GM21737 (cell line): ENCODE data around the gene CELF4.
A peak's percentile ranks its signal among the peaks of the same experiment; 100 is the strongest.

ENCODE experiments used
- ATAC-seq: cut with Tn5 transposase; IDR thresholded peaks from one replicate; pipeline ENCODE4 v1.9.1; 2021; ENCODE audit warnings: mild to moderate bottlenecking, moderate library complexity; ENCODE audit not compliant: unreplicated experiment

CELF4 gene

GRCh38 chr18:37330173-37330572 is 235.4 kb downstream of the CELF4 start:
- ATAC-seq = no peak

GRCh38 chr18:37328946-37329719 is 236.5 kb downstream of the CELF4 start:
- no peak for ATAC-seq

GRCh38 chr18:37327063-37327577 is 238.5 kb downstream of the CELF4 start:
- ATAC-seq = no peak

DNA sequence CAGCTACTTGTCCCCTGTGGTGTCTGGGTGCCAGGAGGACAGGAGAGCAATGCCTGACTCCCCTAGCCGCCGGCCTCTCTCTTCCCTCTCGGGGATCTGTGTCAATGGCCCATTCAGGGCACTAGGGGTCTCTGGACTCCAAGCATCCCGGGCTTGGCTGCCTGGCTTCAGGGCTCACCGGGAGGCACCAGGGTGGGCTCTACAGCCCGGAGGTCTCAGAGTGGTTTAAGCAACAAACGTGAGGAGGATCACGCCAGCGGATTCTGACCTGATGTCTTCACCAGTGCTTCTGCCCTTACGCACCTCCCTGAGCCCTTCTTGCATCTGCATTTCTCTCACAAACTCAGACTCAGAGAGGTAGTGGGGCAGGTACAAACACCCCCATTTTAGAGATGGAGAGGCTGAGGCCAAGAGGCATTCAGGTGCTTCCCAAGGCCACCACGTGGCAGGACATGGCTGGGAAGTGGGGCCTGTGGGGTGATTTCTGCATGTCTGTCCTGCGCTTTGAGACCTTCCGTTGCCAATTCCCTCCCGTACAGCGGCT is 243.0 kb downstream of the CELF4 start:
- peak; percentile 72 for ATAC-seq

DNA sequence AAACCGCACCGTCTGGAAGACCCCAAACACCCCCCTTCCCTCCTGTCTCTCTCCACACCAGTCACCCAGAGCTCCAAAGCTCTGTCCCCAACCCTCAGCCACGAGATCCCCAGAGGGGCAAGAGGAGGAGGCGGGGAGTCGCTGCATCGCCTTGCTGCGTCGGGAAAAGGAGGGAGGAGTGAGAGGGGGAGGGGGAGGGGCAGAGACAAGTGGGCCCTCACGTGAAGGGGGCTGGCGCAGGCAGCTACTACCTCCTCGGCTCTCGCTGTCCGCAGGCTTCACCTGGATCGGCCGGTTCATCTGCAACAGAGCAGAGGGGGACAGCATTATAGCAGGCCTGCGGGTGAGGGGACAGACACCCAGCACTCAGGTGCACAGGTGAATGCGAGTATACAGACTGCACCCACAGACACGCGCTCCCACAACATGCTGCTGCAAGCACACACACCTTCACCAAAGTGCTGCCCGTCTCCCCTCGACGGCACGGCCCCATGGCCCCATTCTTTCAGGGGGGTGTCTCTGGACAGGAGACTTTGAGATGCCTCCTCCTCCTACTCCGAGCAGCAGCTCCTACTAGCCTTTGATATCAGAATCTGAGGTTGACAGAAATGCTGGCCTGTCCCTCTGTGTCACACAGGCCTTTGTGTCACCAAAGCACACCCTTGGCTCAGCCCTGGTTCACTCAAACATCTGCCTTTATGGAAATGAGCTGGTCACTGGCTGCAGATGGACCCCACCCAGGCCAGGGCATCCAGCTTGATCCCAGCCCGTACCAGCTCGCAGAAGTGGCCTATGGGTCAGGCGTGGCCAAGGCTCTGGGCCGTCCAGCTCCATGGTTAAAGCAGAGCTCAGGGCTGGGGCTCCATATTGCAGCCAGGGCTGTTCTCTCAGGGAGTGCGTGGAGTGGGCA is 243.8 kb downstream of the CELF4 start:
- ATAC-seq = no peak

GRCh38 chr18:37320317-37320716 is 245.3 kb downstream of the CELF4 start:
- no peak for ATAC-seq

- ATAC-seq = no peak
Observed at GRCh38 chr18:37318360-37319355, 246.9 kb downstream of the CELF4 start.

DNA sequence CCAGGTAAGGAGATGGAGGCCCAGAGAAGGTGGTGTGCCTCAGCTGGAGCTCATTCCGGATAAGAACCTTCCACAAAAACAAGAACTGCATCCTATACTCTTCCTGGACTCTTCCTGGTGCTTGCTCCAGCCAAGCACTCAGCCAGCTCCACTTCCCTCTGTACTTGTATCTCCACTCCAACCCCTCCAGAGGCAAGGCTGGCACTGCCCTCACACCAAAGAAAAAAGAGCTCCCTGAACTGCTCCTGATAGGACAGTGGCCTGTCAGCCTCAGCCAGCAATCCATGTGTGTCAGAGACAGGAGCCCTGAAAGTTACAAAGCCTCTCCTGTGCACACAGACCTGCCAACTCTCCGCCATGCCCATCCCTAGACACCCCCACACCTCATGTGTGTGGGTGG is 248.1 kb downstream of the CELF4 start:
- no peak for ATAC-seq

- no peak for ATAC-seq
Observed at GRCh38 chr18:37316468-37316867, 249.1 kb downstream of the CELF4 start.

- ATAC-seq = no peak
Observed at GRCh38 chr18:37315935-37316334, 249.7 kb downstream of the CELF4 start.

DNA sequence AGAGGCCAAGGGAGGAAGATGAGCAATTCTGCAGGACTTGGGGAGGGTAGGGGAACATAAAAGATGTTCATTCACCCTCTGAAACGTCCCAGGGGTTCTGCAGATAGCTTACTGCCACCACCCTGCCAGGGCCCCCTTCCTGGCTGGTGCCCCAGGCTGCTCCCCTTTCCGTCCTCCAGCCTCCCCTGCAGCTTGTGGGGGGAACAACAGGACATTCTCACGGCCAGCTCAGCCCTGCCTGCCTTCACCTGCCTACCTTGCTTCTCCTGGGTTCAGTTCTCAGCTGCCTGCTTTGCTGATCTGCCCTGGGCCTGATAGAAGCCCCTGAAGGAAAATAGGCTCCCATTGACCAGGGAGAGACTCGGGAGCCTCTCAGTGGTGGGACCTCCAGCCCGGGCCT is 251.1 kb downstream of the CELF4 start:
- ATAC-seq = no peak

DNA sequence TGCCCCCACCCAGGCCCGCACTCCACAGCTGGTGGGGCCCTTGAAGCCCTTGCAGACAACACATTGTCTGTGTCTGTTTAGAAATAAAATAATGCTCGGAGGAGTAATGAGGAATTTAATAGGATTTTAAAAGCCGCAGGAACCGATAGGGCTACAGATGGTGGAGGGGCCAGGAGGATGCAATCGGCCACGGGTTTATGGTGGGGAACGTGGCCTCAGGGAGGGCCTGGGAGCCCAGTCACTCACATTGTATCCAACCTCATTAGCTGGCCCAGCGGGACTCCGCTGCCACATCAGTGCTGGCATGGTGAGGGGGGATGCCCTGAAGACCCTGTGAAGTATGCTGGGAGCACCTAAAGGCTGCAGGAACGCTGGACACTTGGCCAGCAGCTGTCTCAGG is 252.0 kb downstream of the CELF4 start:
- no peak for ATAC-seq

DNA sequence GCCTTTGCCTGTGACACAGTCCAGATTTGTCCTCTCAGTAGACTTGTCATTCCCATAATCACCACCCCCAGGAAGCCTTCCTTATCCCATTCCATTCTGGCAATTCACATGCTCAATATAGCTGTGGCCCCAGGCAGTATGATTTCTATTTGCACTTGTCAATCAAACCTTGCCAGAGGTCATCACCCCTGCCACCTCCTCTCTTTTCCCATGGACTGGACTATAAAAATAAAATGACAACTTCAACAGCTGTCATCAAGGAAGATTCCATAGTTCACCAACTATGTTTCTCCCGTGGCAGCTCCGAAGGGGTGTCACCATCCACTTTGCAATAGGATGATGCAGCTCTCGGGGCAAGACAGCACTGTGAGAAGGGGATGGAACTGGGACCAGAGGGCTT is 255.7 kb downstream of the CELF4 start:
- no peak for ATAC-seq

DNA sequence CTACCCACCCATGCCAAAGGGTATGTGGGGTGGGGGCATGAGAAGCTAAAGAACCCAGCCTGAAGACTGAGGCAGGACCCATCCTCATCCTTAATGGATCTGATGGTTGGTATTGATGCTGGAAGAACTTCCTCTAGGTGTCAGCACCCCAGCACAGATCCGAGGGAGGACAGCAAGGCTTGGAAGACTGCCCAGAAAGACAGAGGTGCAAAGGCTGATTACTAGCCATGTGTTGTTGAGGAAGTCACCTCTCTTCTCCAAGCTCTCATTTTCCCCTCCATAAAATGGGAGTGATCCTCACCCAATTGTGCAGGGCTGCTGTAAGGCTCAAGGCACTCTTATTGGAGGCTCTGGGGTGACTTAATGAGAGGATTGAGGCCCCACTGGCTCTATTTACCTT is 256.5 kb downstream of the CELF4 start:
- ATAC-seq = no peak

- ATAC-seq = no peak
Observed at GRCh38 chr18:37307181-37307580, 258.4 kb downstream of the CELF4 start.

GRCh38 chr18:37306432-37306831 is 259.2 kb downstream of the CELF4 start:
- no peak for ATAC-seq

GRCh38 chr18:37305066-37305465 is 260.5 kb downstream of the CELF4 start:
- ATAC-seq = no peak

DNA sequence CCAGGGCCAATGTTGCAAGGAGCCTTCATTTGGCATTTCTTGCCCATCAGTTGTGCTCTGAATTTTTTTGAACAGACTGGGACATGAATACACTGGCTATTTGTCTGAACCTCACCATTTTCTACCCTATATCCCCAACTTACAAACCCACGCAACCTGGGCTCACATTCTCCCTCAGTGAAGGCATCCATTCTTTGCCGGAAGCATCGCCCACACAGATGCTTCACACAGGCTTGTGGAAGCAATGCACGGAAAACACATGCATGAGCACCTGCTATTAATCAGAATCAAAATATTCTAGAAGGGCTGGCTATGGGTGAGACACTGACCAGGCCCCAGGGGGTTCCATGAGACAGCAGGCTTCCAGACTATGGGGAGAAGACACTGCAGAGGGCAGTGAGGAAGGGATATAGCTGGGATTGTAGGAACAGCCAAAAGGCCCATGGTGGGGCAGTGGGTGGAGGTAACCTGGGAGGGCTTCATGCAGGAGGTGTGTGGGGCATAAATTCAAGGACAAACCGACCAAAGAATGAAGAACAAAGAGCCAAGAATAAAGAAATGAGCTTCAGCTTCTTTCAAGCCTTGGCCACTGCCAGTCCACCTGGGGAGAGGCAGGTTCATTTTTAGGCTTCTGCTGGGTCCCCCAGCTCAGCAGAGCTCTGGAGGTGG is 261.5 kb downstream of the CELF4 start:
- no peak for ATAC-seq

- no peak for ATAC-seq
Observed at GRCh38 chr18:37303009-37303408, 262.6 kb downstream of the CELF4 start.

- ATAC-seq = no peak
Observed at GRCh38 chr18:37302519-37302918, 263.1 kb downstream of the CELF4 start.
